ENCODE results near the gene TLR8. TPM values are rescaled to one million over a fixed set of nuclear protein-coding genes. Genes with fewer than 3 reads are reported as not detected.

TLR8 gene
- total and polyA plus RNA-seq, 2 of the 4 experiments (the other 2 are of a cell fraction): not detected

DNA sequence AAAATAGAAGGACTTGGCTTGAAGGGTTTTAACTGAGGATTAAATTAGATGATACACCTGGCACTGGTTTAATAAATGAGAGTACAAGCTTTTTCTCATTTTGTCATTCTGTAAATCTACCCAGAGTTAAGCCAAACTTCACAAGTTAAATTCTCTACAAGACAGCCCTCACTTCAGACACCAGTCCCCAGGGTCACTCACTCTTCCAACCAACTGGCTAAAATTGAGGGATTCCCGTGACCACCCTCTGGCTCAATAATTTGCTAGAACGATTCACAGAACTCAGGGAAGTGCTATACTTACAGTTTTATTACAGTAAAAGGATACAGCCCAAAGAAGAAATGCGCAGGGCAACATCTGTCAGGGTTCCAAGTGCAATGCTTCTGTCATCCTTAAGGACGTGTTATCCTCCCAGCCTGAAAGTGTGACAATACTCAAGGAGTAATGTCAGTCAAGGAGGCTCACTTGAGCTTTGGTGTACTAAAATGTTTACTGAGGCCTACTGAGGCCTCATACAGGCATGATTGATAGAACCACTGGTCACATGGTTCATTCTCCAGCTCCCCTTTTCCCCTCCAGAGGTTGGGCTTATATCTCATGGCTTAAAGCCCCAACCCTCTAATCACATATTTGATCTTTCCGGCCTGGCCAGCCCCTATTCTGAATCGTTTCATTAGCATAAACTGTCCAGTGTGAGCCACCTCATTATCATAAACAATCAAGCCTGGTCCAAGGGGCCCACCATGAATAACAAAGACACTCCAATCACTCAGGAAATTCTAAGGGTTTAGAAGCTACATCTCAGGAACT is 58.9 kb downstream of the TLR8 start:
- Histone ChIP-seq H3K14ac (replicated peaks; ENCODE audit: low read depth, low read length) (no peak overlapping the region), H3K4ac (ENCODE audit: low read depth, low read length) (no peak overlapping the region), H4K20me1 (ENCODE audit: insufficient read depth, low read length) (no peaks in the 10 kb centered on the region), H3K36me3 (ENCODE audit: control insufficient read depth, insufficient read depth, low read length) (no peaks in the 10 kb centered on the region), H4K5ac (ENCODE audit: low read depth, low read length) (no peak overlapping the region), H2AFZ (replicated peaks; ENCODE audit: low read length, poor library complexity) (no peak overlapping the region), H3K79me1 (ENCODE audit: low read depth in 1 of 2, low read length in 2 of 2) (no peaks in the 10 kb centered on the region), H3K27me3 (ENCODE audit: control insufficient read depth, insufficient read depth, low read length) (no peaks in the 10 kb centered on the region), H2BK5ac (ENCODE audit: low read depth, low read length, poor library complexity, severe bottlenecking) (no peak overlapping the region), H4K8ac (ENCODE audit: low read depth in 2 of 2, low read length in 2 of 2) (no peak overlapping the region), H2BK20ac (ENCODE audit: low read depth, low read length) (no peak overlapping the region), H3K9me1 (ENCODE audit: insufficient read depth, low read length) (no peaks in the 10 kb centered on the region), H2AK9ac (replicated peaks; ENCODE audit: low read depth, low read length, poor library complexity) (no peak overlapping the region), H3K23ac (ENCODE audit: low read depth, low read length) (no peak overlapping the region), H3K18ac (ENCODE audit: low read depth, low read length) (no peak overlapping the region; the same call in 1 of the 2 replicates), H2BK15ac (ENCODE audit: low read depth, low read length) (no peak overlapping the region), H4K91ac (ENCODE audit: insufficient read depth, low read depth, low read length) (no peak overlapping the region), H3K9me3 (ENCODE audit: control insufficient read depth, insufficient read depth, low read length) (no peaks in the 10 kb centered on the region), H3K4me1 (ENCODE audit: control insufficient read depth, insufficient read depth, low read length) (peaks cover 2% of the 10 kb centered on the region; the same call in 1 of the 2 replicates), H2AK5ac (ENCODE audit: low read depth, low read length) (no peak overlapping the region), H3K4me2 (ENCODE audit: low read depth, low read length) (no peak overlapping the region), H3K56ac (ENCODE audit: extremely low read depth, insufficient read depth, low read length) (no peak overlapping the region), H3K9ac (ENCODE audit: low read depth, low read length) (no peak overlapping the region), H3K27ac (ENCODE audit: insufficient read depth, low read length) (no peak overlapping the region), H2BK120ac (ENCODE audit: low read depth, low read length) (no peak overlapping the region), H3K4me3 (ENCODE audit: insufficient read depth, low read depth, low read length) (no peak overlapping the region)
- in situ Hi-C loops (cut with MboI; ENCODE audit: low sequenced_read_pairs) (loop anchor here (10.0 to 25.0 kb wide), 3 partner anchors 519 to 1072 kb away; partner anchors contain the start of genes GEMIN8, OFD1 and TRAPPC2), intact Hi-C loops (cut with micrococcal nuclease) (no loop called here), dilution Hi-C loops (cut with HindIII; ENCODE audit: low sequenced_read_pairs, unreplicated experiment) (no loop called here)
- BruUV-seq (replicated peaks): no TSS peak
- no peak for ATAC-seq (ENCODE audit: low read depth)
- ChIA-PET POLR2A (ENCODE audit: unreplicated experiment) (no interaction called here), CTCF (no interaction called here)
- no peak for DNase-seq
- 30% methylated on average over 2 of the region's 6 CpGs; no CpG with 5 or more reads in 1 of the 2 experiments for WGBS, 2 experiments (ENCODE audit: extremely low coverage in 2 of 2, insufficient read length in 1 of 2)
- TF ChIP-seq, protein P1, sequence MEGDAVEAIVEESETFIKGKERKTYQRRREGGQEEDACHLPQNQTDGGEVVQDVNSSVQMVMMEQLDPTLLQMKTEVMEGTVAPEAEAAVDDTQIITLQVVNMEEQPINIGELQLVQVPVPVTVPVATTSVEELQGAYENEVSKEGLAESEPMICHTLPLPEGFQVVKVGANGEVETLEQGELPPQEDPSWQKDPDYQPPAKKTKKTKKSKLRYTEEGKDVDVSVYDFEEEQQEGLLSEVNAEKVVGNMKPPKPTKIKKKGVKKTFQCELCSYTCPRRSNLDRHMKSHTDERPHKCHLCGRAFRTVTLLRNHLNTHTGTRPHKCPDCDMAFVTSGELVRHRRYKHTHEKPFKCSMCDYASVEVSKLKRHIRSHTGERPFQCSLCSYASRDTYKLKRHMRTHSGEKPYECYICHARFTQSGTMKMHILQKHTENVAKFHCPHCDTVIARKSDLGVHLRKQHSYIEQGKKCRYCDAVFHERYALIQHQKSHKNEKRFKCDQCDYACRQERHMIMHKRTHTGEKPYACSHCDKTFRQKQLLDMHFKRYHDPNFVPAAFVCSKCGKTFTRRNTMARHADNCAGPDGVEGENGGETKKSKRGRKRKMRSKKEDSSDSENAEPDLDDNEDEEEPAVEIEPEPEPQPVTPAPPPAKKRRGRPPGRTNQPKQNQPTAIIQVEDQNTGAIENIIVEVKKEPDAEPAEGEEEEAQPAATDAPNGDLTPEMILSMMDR (conservative IDR thresholded peaks at IDR 0.05; ENCODE audit: low read depth, low read length): no peak
- TF ChIP-seq BHLHE40 (IDR thresholded peaks at IDR 0.05; ENCODE audit: low read depth, low read length) (no peak), MXI1 (IDR thresholded peaks at IDR 0.05; ENCODE audit: borderline replicate concordance, low read depth, low read length) (no peak), CEBPB (IDR thresholded peaks at IDR 0.05; ENCODE audit: low read depth, low read length) (no peak), MAFK (IDR thresholded peaks at IDR 0.05; ENCODE audit: low read depth, low read length) (no peak), SMC3 (IDR thresholded peaks at IDR 0.05; ENCODE audit: low read depth, low read length) (no peak), MAZ (IDR thresholded peaks at IDR 0.05; ENCODE audit: borderline replicate concordance, low read depth, low read length) (no peak), RFX5 (IDR thresholded peaks at IDR 0.05; ENCODE audit: low read depth, low read length) (no peak), RCOR1 (IDR thresholded peaks at IDR 0.05; ENCODE audit: insufficient replicate concordance, low read length) (no peak), NFE2L2 (IDR thresholded peaks at IDR 0.05; ENCODE audit: low read depth, low read length) (no peak), RAD21 (IDR thresholded peaks at IDR 0.05; ENCODE audit: low read length) (no peak), CHD1 (IDR thresholded peaks at IDR 0.05; ENCODE audit: low read depth, low read length) (no peak), POLR2A (IDR thresholded peaks at IDR 0.05; ENCODE audit: low read depth, low read length) (no peak)
- TF ChIP-seq, protein P2, sequence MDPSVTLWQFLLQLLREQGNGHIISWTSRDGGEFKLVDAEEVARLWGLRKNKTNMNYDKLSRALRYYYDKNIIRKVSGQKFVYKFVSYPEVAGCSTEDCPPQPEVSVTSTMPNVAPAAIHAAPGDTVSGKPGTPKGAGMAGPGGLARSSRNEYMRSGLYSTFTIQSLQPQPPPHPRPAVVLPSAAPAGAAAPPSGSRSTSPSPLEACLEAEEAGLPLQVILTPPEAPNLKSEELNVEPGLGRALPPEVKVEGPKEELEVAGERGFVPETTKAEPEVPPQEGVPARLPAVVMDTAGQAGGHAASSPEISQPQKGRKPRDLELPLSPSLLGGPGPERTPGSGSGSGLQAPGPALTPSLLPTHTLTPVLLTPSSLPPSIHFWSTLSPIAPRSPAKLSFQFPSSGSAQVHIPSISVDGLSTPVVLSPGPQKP (IDR thresholded peaks at IDR 0.05; ENCODE audit: borderline replicate concordance, low read depth, low read length): no peak
- TF ChIP-seq, protein P3, sequence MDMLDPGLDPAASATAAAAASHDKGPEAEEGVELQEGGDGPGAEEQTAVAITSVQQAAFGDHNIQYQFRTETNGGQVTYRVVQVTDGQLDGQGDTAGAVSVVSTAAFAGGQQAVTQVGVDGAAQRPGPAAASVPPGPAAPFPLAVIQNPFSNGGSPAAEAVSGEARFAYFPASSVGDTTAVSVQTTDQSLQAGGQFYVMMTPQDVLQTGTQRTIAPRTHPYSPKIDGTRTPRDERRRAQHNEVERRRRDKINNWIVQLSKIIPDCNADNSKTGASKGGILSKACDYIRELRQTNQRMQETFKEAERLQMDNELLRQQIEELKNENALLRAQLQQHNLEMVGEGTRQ (IDR thresholded peaks at IDR 0.05; ENCODE audit: low read depth, low read length): no peak

Measured in IMR-90 (cell line).